Fibroblast of lung (primary cell): ENCODE data around the gene TOR2A.

Source experiments
- EZH2 ChIP-seq: IDR thresholded peaks from 2 replicates; pipeline ENCODE4 v1.5.1; 2012; ENCODE audit warnings: low read length, control low read depth, mild to moderate bottlenecking; ENCODE audit errors: missing control alignments
- TF ChIP-seq, protein P1 (sequence below), 2 donors: IDR thresholded peaks in 1 of 2; conservative IDR thresholded peaks in 1 of 2; 1 replicate in 1 of 2; 2 replicates in 1 of 2; pipeline ENCODE4 v1.5.1; 2011 to 2012; ENCODE audit warnings: low read length in 2 of 2, control low read depth in 1 of 2, inconsistent platforms in 1 of 2, low read depth in 1 of 2, mild to moderate bottlenecking in 1 of 2

- TF ChIP-seq, protein P1, sequence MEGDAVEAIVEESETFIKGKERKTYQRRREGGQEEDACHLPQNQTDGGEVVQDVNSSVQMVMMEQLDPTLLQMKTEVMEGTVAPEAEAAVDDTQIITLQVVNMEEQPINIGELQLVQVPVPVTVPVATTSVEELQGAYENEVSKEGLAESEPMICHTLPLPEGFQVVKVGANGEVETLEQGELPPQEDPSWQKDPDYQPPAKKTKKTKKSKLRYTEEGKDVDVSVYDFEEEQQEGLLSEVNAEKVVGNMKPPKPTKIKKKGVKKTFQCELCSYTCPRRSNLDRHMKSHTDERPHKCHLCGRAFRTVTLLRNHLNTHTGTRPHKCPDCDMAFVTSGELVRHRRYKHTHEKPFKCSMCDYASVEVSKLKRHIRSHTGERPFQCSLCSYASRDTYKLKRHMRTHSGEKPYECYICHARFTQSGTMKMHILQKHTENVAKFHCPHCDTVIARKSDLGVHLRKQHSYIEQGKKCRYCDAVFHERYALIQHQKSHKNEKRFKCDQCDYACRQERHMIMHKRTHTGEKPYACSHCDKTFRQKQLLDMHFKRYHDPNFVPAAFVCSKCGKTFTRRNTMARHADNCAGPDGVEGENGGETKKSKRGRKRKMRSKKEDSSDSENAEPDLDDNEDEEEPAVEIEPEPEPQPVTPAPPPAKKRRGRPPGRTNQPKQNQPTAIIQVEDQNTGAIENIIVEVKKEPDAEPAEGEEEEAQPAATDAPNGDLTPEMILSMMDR (conservative IDR thresholded peaks at IDR 0.05 in 1 of 2, IDR thresholded peaks at IDR 0.05 in 1 of 2; ENCODE audit: low read depth in 1 of 2, low read length in 2 of 2): no peak
- peak; percentile 68 for TF ChIP-seq EZH2
These were observed 19.3 kb upstream of the TOR2A start for GRCh38 chr9:127754099-127755060.
